HG02970 (cell line): ENCODE data around the gene CDK6.

Experiments
- ATAC-seq: cut with Tn5 transposase; IDR thresholded peaks from one replicate; pipeline ENCODE4 v1.9.1; 2021; ENCODE audit warnings: mild to moderate bottlenecking, moderate library complexity, moderate number of reproducible peaks; ENCODE audit not compliant: unreplicated experiment, low FRiP score

The CDK6 gene

DNA sequence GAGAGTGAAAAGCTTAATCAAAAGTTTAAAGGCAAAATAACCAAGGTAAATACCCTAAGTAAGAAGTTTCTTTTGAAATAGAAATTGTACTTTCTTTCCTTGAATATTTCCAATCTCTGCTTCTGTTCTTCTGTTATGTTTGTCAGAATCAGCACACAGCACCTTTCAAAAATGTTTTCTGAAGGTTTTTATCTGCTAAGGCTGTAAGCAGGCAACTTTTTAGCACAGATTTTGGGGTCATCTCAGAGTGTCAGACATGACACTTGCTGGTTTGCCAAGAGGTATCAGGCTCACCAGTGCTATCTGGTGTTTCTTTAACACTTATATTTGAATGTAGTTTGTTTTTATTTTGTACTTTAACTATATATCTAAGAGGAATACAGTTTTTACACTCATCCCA lies 94.2 kb downstream of the CDK6 start:
- ATAC-seq: no peak

DNA sequence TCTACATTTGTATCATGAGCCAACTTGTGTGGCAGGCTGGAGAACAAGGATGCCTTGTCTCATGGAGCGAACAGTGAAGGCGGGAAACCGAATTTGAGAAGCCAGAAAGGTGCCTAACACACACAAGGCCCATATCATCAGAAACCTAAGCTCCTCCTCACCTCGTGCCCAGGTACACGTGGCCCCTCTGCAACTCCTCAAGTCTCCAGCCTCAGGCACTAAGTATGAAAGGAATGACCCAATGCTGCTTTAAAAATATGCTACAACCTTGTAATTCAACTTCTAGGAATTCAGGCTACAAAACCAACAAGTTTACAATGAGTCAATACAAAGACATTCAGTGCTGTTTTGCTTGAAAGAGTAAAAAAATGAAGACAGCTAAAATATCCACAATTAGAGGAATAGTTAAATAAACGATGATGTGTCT lies 95.7 kb downstream of the CDK6 start:
- ATAC-seq: no peak

DNA sequence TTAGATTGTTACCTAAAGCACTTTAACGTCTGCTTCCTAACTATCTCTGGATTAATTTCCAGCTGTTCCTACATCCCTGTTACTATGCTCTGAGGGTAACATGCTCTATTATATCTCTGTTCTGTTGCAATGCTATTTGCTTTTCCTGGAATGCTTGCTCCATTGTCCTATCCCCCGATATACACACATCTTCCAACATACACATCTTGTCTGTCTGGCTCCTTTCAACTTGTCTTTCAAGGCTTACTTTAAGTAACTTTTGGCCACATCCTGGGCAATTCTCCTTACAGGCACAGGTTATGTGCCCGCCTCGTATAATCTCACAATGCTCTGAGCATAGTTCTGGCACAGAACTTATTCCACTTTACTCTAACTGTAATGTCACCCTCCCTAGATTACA lies 96.2 kb downstream of the CDK6 start:
- no peak for ATAC-seq

- ATAC-seq: no peak
These were observed 97.3 kb downstream of the CDK6 start for GRCh38 chr7:92739091-92739490.

DNA sequence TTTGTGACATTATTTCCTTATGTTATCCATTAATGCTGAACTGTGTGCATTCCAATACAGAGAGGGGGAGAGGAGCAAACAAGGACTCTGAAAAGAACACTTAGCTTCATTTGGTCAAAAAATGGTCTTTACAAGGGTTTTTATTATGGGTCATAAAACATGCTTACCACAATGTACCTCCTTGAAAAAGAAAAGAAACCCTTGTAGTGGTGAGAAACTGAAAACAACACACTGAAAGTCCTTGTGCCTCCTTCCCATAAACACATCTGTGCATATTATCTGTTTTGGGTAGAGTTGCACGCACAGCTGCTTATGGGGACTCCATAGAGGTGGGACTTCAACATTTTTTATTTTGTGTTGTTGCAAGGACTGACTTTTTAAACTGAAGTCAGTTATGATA lies 98.7 kb downstream of the CDK6 start:
- peak; percentile 66 for ATAC-seq

GRCh38 chr7:92736870-92737269 lies 99.5 kb downstream of the CDK6 start:
- no peak for ATAC-seq

DNA sequence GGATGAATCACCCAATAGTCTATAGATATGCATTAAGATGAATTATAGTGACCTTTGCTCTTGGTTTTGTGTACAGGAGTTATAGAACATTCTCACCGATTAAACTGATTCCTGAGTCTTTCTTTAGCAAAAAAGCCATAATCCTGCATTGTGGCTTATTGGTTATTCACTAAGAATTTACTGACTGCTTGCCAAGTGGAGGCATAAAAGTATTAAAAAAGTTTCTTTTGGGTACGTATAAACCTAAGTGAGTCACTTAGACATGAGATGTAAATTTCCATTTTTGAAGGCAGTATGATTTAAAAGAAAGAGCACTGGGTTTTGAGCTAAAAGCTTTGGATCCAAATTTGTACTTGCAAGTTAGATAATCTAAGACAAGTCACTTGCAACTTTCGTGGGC lies 100.7 kb downstream of the CDK6 start:
- ATAC-seq: no peak

- ATAC-seq: no peak
These were observed 103.9 kb downstream of the CDK6 start for GRCh38 chr7:92732316-92733036.

GRCh38 chr7:92731335-92732063 lies 104.9 kb downstream of the CDK6 start:
- ATAC-seq: no peak

GRCh38 chr7:92730808-92731207 lies 105.6 kb downstream of the CDK6 start:
- no peak for ATAC-seq

DNA sequence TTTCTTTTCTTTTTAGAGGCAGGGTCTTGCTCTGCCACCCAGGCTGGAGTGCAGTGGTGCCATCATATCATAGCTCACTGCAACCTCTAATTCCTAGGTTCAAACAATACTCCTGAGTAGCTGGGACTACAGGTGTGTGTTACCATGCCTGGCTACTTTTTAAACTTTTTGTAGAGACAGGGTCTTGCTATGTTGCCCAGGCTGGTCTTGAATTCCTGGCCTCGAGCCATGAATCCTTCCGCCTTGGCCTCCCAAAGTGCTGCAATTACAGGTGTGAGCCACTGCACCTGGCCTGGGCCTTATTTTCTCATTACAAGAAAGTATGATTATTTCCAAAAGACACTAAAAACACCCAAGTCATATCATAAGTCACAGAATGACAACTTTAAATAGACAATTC lies 106.6 kb downstream of the CDK6 start:
- no peak for ATAC-seq

GRCh38 chr7:92729172-92729571 lies 107.2 kb downstream of the CDK6 start:
- ATAC-seq: no peak

DNA sequence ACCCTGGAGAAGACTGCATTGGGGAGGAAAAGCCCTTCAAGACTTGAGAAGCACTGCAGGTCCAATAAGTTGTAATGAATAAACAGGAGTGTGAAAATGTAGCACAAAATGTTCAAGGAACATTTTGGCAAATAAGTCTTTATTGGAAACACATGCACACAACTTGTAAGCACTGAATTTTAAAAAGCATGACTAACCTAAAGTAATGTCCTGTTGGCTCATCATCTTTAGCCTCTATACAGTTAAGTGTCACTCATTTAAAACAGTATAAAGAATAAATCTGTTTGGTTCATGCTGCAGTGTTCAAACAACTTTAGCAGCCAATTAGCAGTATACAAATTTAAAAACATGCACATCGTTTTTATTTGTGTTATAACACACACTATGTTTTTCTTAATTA lies 108.6 kb downstream of the CDK6 start:
- ATAC-seq: no peak

DNA sequence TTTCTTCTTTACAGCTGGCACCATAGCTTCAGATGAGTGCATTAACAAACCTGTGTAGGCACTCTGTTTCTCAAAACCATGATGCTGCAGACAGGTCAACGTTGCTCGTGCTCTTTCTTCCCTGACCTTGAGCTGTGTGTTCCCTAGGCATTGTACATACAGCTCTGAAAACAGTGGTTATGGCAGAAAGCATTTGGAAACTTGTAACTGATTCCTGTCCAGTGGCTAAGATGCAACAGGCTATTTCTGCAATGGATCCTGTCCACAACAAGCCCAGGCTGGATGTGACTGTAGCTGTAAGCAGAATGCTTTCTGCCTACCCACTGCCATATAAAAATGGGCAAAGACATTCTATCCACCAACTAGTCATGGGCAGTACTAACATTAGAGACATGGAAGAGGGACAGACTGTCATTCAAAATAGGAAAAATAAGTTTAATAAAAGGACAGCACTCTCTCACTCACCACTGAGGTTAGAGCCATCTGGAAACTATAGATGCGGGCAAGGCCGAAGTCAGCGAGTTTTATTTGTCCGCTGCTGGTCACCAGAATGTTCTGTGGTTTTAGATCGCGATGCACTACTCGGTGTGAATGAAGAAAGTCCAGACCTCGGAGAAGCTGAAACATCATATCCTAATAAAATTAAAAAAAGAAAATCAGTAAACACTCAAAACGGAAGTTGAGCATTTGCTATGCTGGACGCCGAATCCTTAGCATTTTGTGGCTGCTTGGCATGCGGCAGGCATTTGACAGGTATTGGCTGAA lies 111.0 kb downstream of the CDK6 start:
- no peak for ATAC-seq

DNA sequence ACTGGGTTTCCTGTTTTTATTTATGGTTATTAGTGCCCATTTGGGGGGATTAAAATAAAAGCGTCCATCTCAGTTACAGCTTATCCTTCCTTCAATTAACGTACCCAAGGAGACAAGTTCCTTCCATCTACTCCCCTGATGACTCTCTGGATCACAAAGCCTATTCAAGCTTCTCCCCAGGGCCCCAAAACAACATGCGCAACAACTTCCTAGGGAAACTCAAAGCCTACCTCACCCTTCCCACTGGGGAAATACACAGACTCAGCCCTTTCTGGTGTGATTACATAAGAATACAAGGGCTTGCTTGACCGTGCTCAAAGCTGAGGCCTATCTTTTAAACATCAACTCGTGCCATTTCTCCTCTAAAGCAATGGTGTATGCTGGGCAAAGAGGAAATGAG lies 112.4 kb downstream of the CDK6 start:
- no peak for ATAC-seq

GRCh38 chr7:92723205-92723604 lies 113.2 kb downstream of the CDK6 start:
- ATAC-seq: no peak

- ATAC-seq: no peak
These were observed 113.8 kb downstream of the CDK6 start for GRCh38 chr7:92722541-92722940.

GRCh38 chr7:92720604-92721350 lies 115.6 kb downstream of the CDK6 start:
- no peak for ATAC-seq

GRCh38 chr7:92717993-92718716 lies 118.2 kb downstream of the CDK6 start:
- peak; percentile 57 for ATAC-seq

GRCh38 chr7:92717623-92717992 lies 118.8 kb downstream of the CDK6 start:
- no peak for ATAC-seq
